OCI-LY7 (cell line): ENCODE data around the gene PRRX2. TPM values are rescaled to one million over a fixed set of nuclear protein-coding genes. Genes with fewer than 3 reads are reported as not detected.

Source experiments
- BruUV-seq: library from RNA; stranded (reverse); fragments of 400-500 nt; replicated peaks from 2 replicates; lab custom pipeline; 2021; lab: Mats Ljungman, UMichigan
- CTCF ChIA-PET: fragments of 300-600 bp; sonication (Branson Sonifier 250); formaldehyde crosslinking; loops from one replicate; lab custom pipeline; 2022; ENCODE audit warnings: antibody characterized with exemption; ENCODE audit not compliant: unreplicated experiment; lab: Charles Lee
- POLR2A ChIA-PET: fragments of 300-600 bp; sonication (Branson Sonifier 250); formaldehyde crosslinking; loops from one replicate; lab custom pipeline; 2022; ENCODE audit warnings: antibody characterized with exemption; lab: Charles Lee
- DNase-seq: peaks from one replicate; pipeline ENCODE4 v3.0.0-alpha.2; 2015; ENCODE audit warnings: low spot score
- H2AFZ ChIP-seq: fragments of 200-600 bp; sonication (generic), shearing (Covaris generic); 2 replicates; pipeline ENCODE4 v1.6.1; 2014; ENCODE audit warnings: mild to moderate bottlenecking, antibody characterized with exemption, low read length, moderate library complexity
- H3K27ac ChIP-seq: fragments of 200-600 bp; sonication (generic); 2 replicates; pipeline ENCODE4 v1.5.1; 2014; ENCODE audit warnings: mixed run types, low read depth, mild to moderate bottlenecking, moderate library complexity, low read length, inconsistent platforms; ENCODE audit not compliant: poor library complexity, severe bottlenecking
- H3K36me3 ChIP-seq: fragments of 200-600 bp; sonication (generic); 2 replicates; pipeline ENCODE4 v1.6.1; 2014; ENCODE audit warnings: mild to moderate bottlenecking, antibody characterized with exemption, low read length, moderate library complexity, mixed read lengths; ENCODE audit not compliant: insufficient read depth
- H3K4me1 ChIP-seq: fragments of 200-600 bp; sonication (generic); 2 replicates; pipeline ENCODE4 v1.5.1; 2014; ENCODE audit warnings: mild to moderate bottlenecking, low read length; ENCODE audit not compliant: insufficient read depth, poor library complexity, severe bottlenecking
- H3K4me2 ChIP-seq: fragments of 200-600 bp; sonication (generic); 2 replicates; pipeline ENCODE4 v1.6.1; 2014; ENCODE audit warnings: mild to moderate bottlenecking, low read length
- H3K4me3 ChIP-seq: fragments of 200-600 bp; sonication (generic); 2 replicates; pipeline ENCODE4 v1.5.1; 2014; ENCODE audit warnings: mild to moderate bottlenecking, low read depth, low read length; ENCODE audit not compliant: poor library complexity, severe bottlenecking
- H3K79me2 ChIP-seq: fragments of 200-600 bp; sonication (generic); 2 replicates; pipeline ENCODE4 v1.6.1; 2016; ENCODE audit warnings: low read depth, mild to moderate bottlenecking, low read length, moderate library complexity, mixed read lengths; ENCODE audit not compliant: insufficient read depth
- H3K9me2 ChIP-seq: fragments of 200-600 bp; sonication (generic); 2 replicates; pipeline ENCODE4 v1.6.1; 2016; ENCODE audit warnings: mild to moderate bottlenecking, low read length, mixed read lengths; ENCODE audit not compliant: insufficient read depth
- H3K9me3 ChIP-seq: fragments of 200-600 bp; sonication (generic); 2 replicates; pipeline ENCODE4 v1.6.1; 2014; ENCODE audit warnings: mild to moderate bottlenecking, mixed run types, low read length, mixed read lengths
- H4K20me1 ChIP-seq: fragments of 200-600 bp; sonication (generic); 2 replicates; pipeline ENCODE4 v1.6.1; 2014; ENCODE audit warnings: mild to moderate bottlenecking, antibody characterized with exemption, low read length, moderate library complexity, mixed read lengths; ENCODE audit not compliant: insufficient read depth
- CTCF ChIP-seq: fragments of 200-600 bp; sonication (generic); conservative IDR thresholded peaks from 2 replicates; pipeline ENCODE4 v1.5.1; 2014; ENCODE audit warnings: mild to moderate bottlenecking, antibody characterized with exemption, low read length, moderate library complexity, mixed read lengths
- EZH2phosphoT487 ChIP-seq: fragments of 200-600 bp; sonication (generic); IDR thresholded peaks from 2 replicates; pipeline ENCODE4 v1.6.1; 2018; ENCODE audit warnings: low read depth, borderline replicate concordance, mild to moderate bottlenecking, mixed run types, antibody characterized with exemption, low read length, moderate library complexity, mixed read lengths
- intact Hi-C: fragments of 100-400 bp; cut with micrococcal nuclease; formaldehyde crosslinking; loops from one replicate; pipeline ENCODE4 v1.10.0; 2022; ENCODE audit not compliant: unreplicated experiment
- total RNA-seq, 2 experiments: library from RNA; depleted of rRNA in 1 of 2; stranded (reverse); fragments of >200 nt in 1 of 2; shearing (Covaris generic) in 1 of 2; gene quantifications; 2 replicates each; pipeline ENCODE4 v1.2.3, GENCODE V29; 2014 to 2022

Gene PRRX2
- total RNA-seq, 2 experiments from 2014 or later, result not detected

GRCh38 chr9:129667378-129667777, 1.9 kb downstream of the PRRX2 start:
- BruUV-seq, result no TSS peak
- H2AFZ ChIP-seq, result no peak overlapping the region
- no peaks in the 10 kb centered on the region for H3K79me2 ChIP-seq
- no peak for TF ChIP-seq EZH2phosphoT487
- TF ChIP-seq CTCF, result no peak
- H3K4me2 ChIP-seq, result no peak overlapping the region
- H3K9me2 ChIP-seq, result no peaks in the 10 kb centered on the region
- ChIA-PET POLR2A (no interaction called here), CTCF (no interaction called here)
- no peaks in the 10 kb centered on the region for H3K9me3 ChIP-seq
- H4K20me1 ChIP-seq, result no peaks in the 10 kb centered on the region
- no peaks in the 10 kb centered on the region for H3K36me3 ChIP-seq
- no peaks in the 10 kb centered on the region for H3K4me1 ChIP-seq
- DNase-seq, result no peak
- no peak overlapping the region for H3K4me3 ChIP-seq
- H3K27ac ChIP-seq, result no peak overlapping the region
- intact Hi-C loops, result no loop called here

- H3K4me2 ChIP-seq, result no peak overlapping the region
- no peaks in the 10 kb centered on the region for H3K4me1 ChIP-seq
- no peaks in the 10 kb centered on the region for H3K9me2 ChIP-seq
- POLR2A ChIA-PET, result no interaction called here
- no peak overlapping the region for H2AFZ ChIP-seq
- BruUV-seq, result no TSS peak
- no peak overlapping the region for H3K4me3 ChIP-seq
- no peak overlapping the region for H3K27ac ChIP-seq
- H4K20me1 ChIP-seq, result no peaks in the 10 kb centered on the region
- no peaks in the 10 kb centered on the region for H3K36me3 ChIP-seq
- H3K9me3 ChIP-seq, result no peaks in the 10 kb centered on the region
- intact Hi-C loops, result no loop called here
- TF ChIP-seq CTCF (no peak), EZH2phosphoT487 (no peak)
- no peak for DNase-seq
- no peaks in the 10 kb centered on the region for H3K79me2 ChIP-seq
- CTCF ChIA-PET, result no interaction called here
These were observed 2.4 kb downstream of the PRRX2 start for GRCh38 chr9:129667850-129668249.

GRCh38 chr9:129669141-129669718, 3.8 kb downstream of the PRRX2 start:
- CTCF ChIA-PET, result no interaction called here
- POLR2A ChIA-PET, result no interaction called here
- no peaks in the 10 kb centered on the region for H4K20me1 ChIP-seq
- H3K4me1 ChIP-seq, result no peaks in the 10 kb centered on the region
- intact Hi-C loops, result no loop called here
- TF ChIP-seq EZH2phosphoT487, result no peak
- no peak for TF ChIP-seq CTCF
- H3K4me3 ChIP-seq, result no peak overlapping the region
- no TSS peak for BruUV-seq
- H3K9me3 ChIP-seq, result no peaks in the 10 kb centered on the region
- no peak for DNase-seq
- H3K36me3 ChIP-seq, result no peaks in the 10 kb centered on the region
- H3K27ac ChIP-seq, result no peak overlapping the region
- H3K4me2 ChIP-seq, result no peak overlapping the region
- H3K79me2 ChIP-seq, result no peaks in the 10 kb centered on the region
- H2AFZ ChIP-seq, result no peak overlapping the region
- no peaks in the 10 kb centered on the region for H3K9me2 ChIP-seq
